IgD-negative memory B cell (primary cell): ENCODE results near the gene SMYD4. TPM values are rescaled to one million over a fixed set of nuclear protein-coding genes. Genes with fewer than 3 reads are reported as not detected.

ENCODE experiments used
- H3K27ac Mint-ChIP-seq, 3 donors: one replicate each; pipeline ENCODE4 v1.8.0; 2020 to 2022; ENCODE audit warnings: mild to moderate bottlenecking in 3 of 3, mixed read lengths in 3 of 3, moderate library complexity in 1 of 3
- H3K27me3 Mint-ChIP-seq: one replicate; pipeline ENCODE4 v1.8.0; 2021; ENCODE audit warnings: mixed read lengths
- H3K36me3 Mint-ChIP-seq: one replicate; pipeline ENCODE4 v1.8.0; 2020; ENCODE audit warnings: mild to moderate bottlenecking, mixed read lengths
- H3K4me1 Mint-ChIP-seq, 3 donors: one replicate each; pipeline ENCODE4 v1.8.0; 2020 to 2022; ENCODE audit warnings: mixed read lengths in 3 of 3, mild to moderate bottlenecking in 1 of 3
- H3K4me3 Mint-ChIP-seq, 4 donors: one replicate each; pipeline ENCODE4 v1.8.0; 2020 to 2022; ENCODE audit warnings: mild to moderate bottlenecking in 4 of 4, mixed read lengths in 4 of 4, moderate library complexity in 3 of 4
- H3K9me3 Mint-ChIP-seq, 3 donors: one replicate each; pipeline ENCODE4 v1.8.0; 2020 to 2021; ENCODE audit warnings: mixed read lengths in 3 of 3, mild to moderate bottlenecking in 1 of 3
- polyA plus RNA-seq: library from polyadenylated mRNA; unstranded; fragments of 300-500 nt; fragmentation: Illumina TruSeq; gene quantifications from one replicate; pipeline ENCODE4 v1.2.3, GENCODE V29; 2021

SMYD4 gene
- polyA plus RNA-seq, 1 donor from 2014 or later = 12.7 TPM

GRCh38 chr17:1762233-1762900 is 67.3 kb downstream of the SMYD4 start:
- Mint-ChIP-seq H3K4me3 (peak overlapping the region in 1 of 4 donors; percentile 65), H3K27ac (peak overlapping the region in 1 of 3 donors; percentile 72), H3K4me1 (peaks cover 16 to 25% (median 24%) of the 10 kb centered on the region in 3 donors), H3K36me3 (no peaks in the 10 kb centered on the region), H3K27me3 (peaks cover 3% of the 10 kb centered on the region), H3K9me3 (no peaks in the 10 kb centered on the region)

- H3K4me1 Mint-ChIP-seq = peaks cover 15 to 23% (median 22%) of the 10 kb centered on the region in 3 donors
- H3K4me3 Mint-ChIP-seq = no peak overlapping the region
- H3K27me3 Mint-ChIP-seq = peaks cover 5% of the 10 kb centered on the region
- H3K36me3 Mint-ChIP-seq = peaks cover 2% of the 10 kb centered on the region
- H3K27ac Mint-ChIP-seq = no peak overlapping the region
- no peaks in the 10 kb centered on the region for H3K9me3 Mint-ChIP-seq
These were observed 70.2 kb downstream of the SMYD4 start for GRCh38 chr17:1759529-1759928.

- Mint-ChIP-seq H3K4me1 (peaks cover 9 to 17% (median 15%) of the 10 kb centered on the region in 3 donors), H3K27me3 (peaks cover 5% of the 10 kb centered on the region), H3K9me3 (no peaks in the 10 kb centered on the region), H3K4me3 (no peak overlapping the region), H3K27ac (peak overlapping the region in 1 of 3 donors; percentile 15), H3K36me3 (peaks cover 2% of the 10 kb centered on the region)
These were observed 70.9 kb downstream of the SMYD4 start for GRCh38 chr17:1758807-1759206.

- H3K4me3 Mint-ChIP-seq = no peak overlapping the region
These were observed 73.9 kb downstream of the SMYD4 start for GRCh38 chr17:1755827-1756262.

GRCh38 chr17:1755252-1755826 is 74.4 kb downstream of the SMYD4 start:
- Mint-ChIP-seq H3K36me3 (peaks cover 2% of the 10 kb centered on the region), H3K9me3 (no peaks in the 10 kb centered on the region), H3K27ac (no peak overlapping the region), H3K27me3 (peaks cover 5% of the 10 kb centered on the region), H3K4me3 (no peak overlapping the region), H3K4me1 (peaks cover 13 to 14% (median 13%) of the 10 kb centered on the region in 3 donors)

More at GRCh38 chr17:1755827-1756262, 73.9 kb downstream of the SMYD4 start:
- no peaks in the 10 kb centered on the region for H3K9me3 Mint-ChIP-seq
- H3K27ac Mint-ChIP-seq = no peak overlapping the region
- H3K27me3 Mint-ChIP-seq = peaks cover 5% of the 10 kb centered on the region
- peaks cover 13 to 14% (median 13%) of the 10 kb centered on the region in 3 donors for H3K4me1 Mint-ChIP-seq
- H3K36me3 Mint-ChIP-seq = peaks cover 2% of the 10 kb centered on the region

- H3K4me1 Mint-ChIP-seq = peaks cover 13 to 14% (median 13%) of the 10 kb centered on the region in 3 donors
- H3K27me3 Mint-ChIP-seq = peaks cover 5% of the 10 kb centered on the region
- H3K36me3 Mint-ChIP-seq = peaks cover 2% of the 10 kb centered on the region
- H3K9me3 Mint-ChIP-seq = no peaks in the 10 kb centered on the region
- H3K4me3 Mint-ChIP-seq = no peak overlapping the region
- H3K27ac Mint-ChIP-seq = no peak overlapping the region
These were observed 75.1 kb downstream of the SMYD4 start for GRCh38 chr17:1754430-1755112.

GRCh38 chr17:1753767-1754429 is 75.8 kb downstream of the SMYD4 start:
- Mint-ChIP-seq H3K27me3 (peaks cover 5% of the 10 kb centered on the region), H3K9me3 (no peaks in the 10 kb centered on the region), H3K4me3 (no peak overlapping the region), H3K36me3 (peaks cover 2% of the 10 kb centered on the region), H3K27ac (no peak overlapping the region), H3K4me1 (peaks cover 13% of the 10 kb centered on the region in 3 donors)

- peaks cover 8 to 10% (median 9%) of the 10 kb centered on the region in 3 donors for H3K4me1 Mint-ChIP-seq
- peaks cover 2% of the 10 kb centered on the region for H3K36me3 Mint-ChIP-seq
- peak overlapping the region in 3 of 4 donors; percentile 34 to 84 (median 77) for H3K4me3 Mint-ChIP-seq
- H3K9me3 Mint-ChIP-seq = no peaks in the 10 kb centered on the region
- peak overlapping the region in 1 of 3 donors; percentile 23 for H3K27ac Mint-ChIP-seq
- H3K27me3 Mint-ChIP-seq = peaks cover 1% of the 10 kb centered on the region
These were observed 77.1 kb downstream of the SMYD4 start for GRCh38 chr17:1752425-1753262.

GRCh38 chr17:1750628-1751027 is 79.1 kb downstream of the SMYD4 start:
- peak overlapping the region in 1 of 4 donors; percentile 8 for H3K4me3 Mint-ChIP-seq
- no peaks in the 10 kb centered on the region for H3K9me3 Mint-ChIP-seq
- H3K36me3 Mint-ChIP-seq = no peaks in the 10 kb centered on the region
- no peak overlapping the region for H3K27ac Mint-ChIP-seq
- peaks cover 1% of the 10 kb centered on the region for H3K27me3 Mint-ChIP-seq
- H3K4me1 Mint-ChIP-seq = peaks cover 8 to 9% (median 8%) of the 10 kb centered on the region in 3 donors

GRCh38 chr17:1746975-1747543 is 82.6 kb downstream of the SMYD4 start:
- no peak overlapping the region for H3K4me3 Mint-ChIP-seq
- H3K4me1 Mint-ChIP-seq = peaks cover under 1 to 2% (median under 1%) of the 10 kb centered on the region in 3 donors
- H3K27ac Mint-ChIP-seq = no peak overlapping the region
- no peaks in the 10 kb centered on the region for H3K9me3 Mint-ChIP-seq
- H3K36me3 Mint-ChIP-seq = no peaks in the 10 kb centered on the region
- H3K27me3 Mint-ChIP-seq = peaks cover 1% of the 10 kb centered on the region

GRCh38 chr17:1745513-1746020 is 84.1 kb downstream of the SMYD4 start:
- H3K27ac Mint-ChIP-seq = no peak overlapping the region
- H3K4me3 Mint-ChIP-seq = no peak overlapping the region
- peaks cover 0 to 2% (median 0%) of the 10 kb centered on the region in 3 donors for H3K4me1 Mint-ChIP-seq
- peaks cover 1% of the 10 kb centered on the region for H3K27me3 Mint-ChIP-seq
- H3K36me3 Mint-ChIP-seq = no peaks in the 10 kb centered on the region
- H3K9me3 Mint-ChIP-seq = no peaks in the 10 kb centered on the region

- H3K27ac Mint-ChIP-seq = peak overlapping the region in 1 of 3 donors; percentile 23
- peaks cover 1% of the 10 kb centered on the region for H3K27me3 Mint-ChIP-seq
- peaks cover 0 to 2% (median 0%) of the 10 kb centered on the region in 3 donors for H3K4me1 Mint-ChIP-seq
- H3K36me3 Mint-ChIP-seq = no peaks in the 10 kb centered on the region
- H3K9me3 Mint-ChIP-seq = no peaks in the 10 kb centered on the region
- H3K4me3 Mint-ChIP-seq = no peak overlapping the region
These were observed 84.9 kb downstream of the SMYD4 start for GRCh38 chr17:1744551-1745512.

GRCh38 chr17:1743088-1743439 is 86.6 kb downstream of the SMYD4 start:
- no peaks in the 10 kb centered on the region for H3K9me3 Mint-ChIP-seq
- no peaks in the 10 kb centered on the region for H3K4me1 Mint-ChIP-seq
- H3K27ac Mint-ChIP-seq = no peak overlapping the region
- H3K27me3 Mint-ChIP-seq = peaks cover 1% of the 10 kb centered on the region
- H3K4me3 Mint-ChIP-seq = no peak overlapping the region
- no peaks in the 10 kb centered on the region for H3K36me3 Mint-ChIP-seq
